OCI-LY3 (cell line): Measurements from ENCODE around the gene AP2M1.
A peak's percentile ranks its signal among the peaks of the same experiment; 100 is the strongest.

Experiments used
- H2AFZ ChIP-seq: fragments of 200-600, 300-600 bp; shearing (Covaris generic); 2 replicates; pipeline ENCODE4 v1.6.0; 2014; ENCODE audit warnings: antibody characterized with exemption, low read depth, low read length
- H3K27ac ChIP-seq: fragments of 200-600, 300-600 bp; sonication (generic); 2 replicates; pipeline ENCODE4 v1.5.1; 2014; ENCODE audit warnings: mild to moderate bottlenecking, low read length, moderate library complexity, mixed read lengths
- H3K27me3 ChIP-seq: fragments of 200-600, 300-600 bp; sonication (generic); 2 replicates; pipeline ENCODE4 v1.6.1; 2014; ENCODE audit warnings: low read depth, low read length, mixed read lengths
- H3K36me3 ChIP-seq: fragments of 200-600, 300-600 bp; sonication (generic); replicated peaks from 2 replicates; pipeline ENCODE3; 2014; ENCODE audit warnings: low read depth, low read length, mixed read lengths
- H3K4me1 ChIP-seq: fragments of 300-600, 200-600 bp; sonication (generic); 2 replicates; pipeline ENCODE4 v1.6.1; 2014; ENCODE audit warnings: low read length, mixed read lengths
- H3K4me2 ChIP-seq: fragments of 200-600, 300-600 bp; sonication (generic); 2 replicates; pipeline ENCODE4 v1.6.1; 2014; ENCODE audit warnings: low read length, mixed read lengths
- H3K4me3 ChIP-seq: fragments of 300-600, 200-600 bp; sonication (generic); 2 replicates; pipeline ENCODE4 v1.5.1; 2014; ENCODE audit warnings: antibody characterized with exemption, mild to moderate bottlenecking, low read length, moderate library complexity
- H3K79me2 ChIP-seq: fragments of 300-600, 200-600 bp; shearing (Covaris generic); 2 replicates; pipeline ENCODE4 v1.6.1; 2014; ENCODE audit warnings: mild to moderate bottlenecking, low read length, mixed read lengths
- H3K9ac ChIP-seq: fragments of 300-600, 200-600 bp; shearing (Covaris generic); 2 replicates; pipeline ENCODE4 v1.6.0; 2014; ENCODE audit warnings: mild to moderate bottlenecking, low read length, moderate library complexity
- H3K9me3 ChIP-seq: fragments of 200-600, 300-600 bp; shearing (Covaris generic); 2 replicates; pipeline ENCODE4 v1.6.1; 2014; ENCODE audit warnings: low read length, mixed read lengths; ENCODE audit not compliant: insufficient read depth
- H4K20me1 ChIP-seq: fragments of 200-600, 300-600 bp; sonication (generic); 2 replicates; pipeline ENCODE4 v1.6.1; 2016; ENCODE audit warnings: low read length, mixed read lengths; ENCODE audit not compliant: insufficient read depth
- CTCF ChIP-seq: fragments of 200-600, 300-600 bp; sonication (generic); IDR thresholded peaks from 2 replicates; pipeline ENCODE4 v1.5.1; 2014; ENCODE audit warnings: antibody characterized with exemption, low read length, low read depth
- EZH2phosphoT487 ChIP-seq: fragments of 200-600 bp; shearing (Covaris generic); IDR thresholded peaks from 2 replicates; pipeline ENCODE4 v1.6.1; 2018; ENCODE audit warnings: antibody characterized with exemption, mixed run types, low read depth

Gene AP2M1

GRCh38 chr3:184166671-184167070 is 8.0 kb upstream of the AP2M1 start:
- TF ChIP-seq CTCF (no peak), EZH2phosphoT487 (no peak)
- H3K9ac ChIP-seq = no peak overlapping the region
- H3K79me2 ChIP-seq = no peaks in the 10 kb centered on the region
- peaks cover 43% of the 10 kb centered on the region for H3K36me3 ChIP-seq
- H4K20me1 ChIP-seq = no peaks in the 10 kb centered on the region
- H3K27me3 ChIP-seq = no peaks in the 10 kb centered on the region
- H3K4me2 ChIP-seq = no peak overlapping the region
- no peaks in the 10 kb centered on the region for H3K9me3 ChIP-seq
- no peak overlapping the region for H2AFZ ChIP-seq
- H3K27ac ChIP-seq = no peak overlapping the region
- no peak overlapping the region for H3K4me3 ChIP-seq
- peaks cover 12% of the 10 kb centered on the region for H3K4me1 ChIP-seq

GRCh38 chr3:184167786-184168185 is 6.9 kb upstream of the AP2M1 start:
- TF ChIP-seq EZH2phosphoT487 (no peak), CTCF (no peak)
- Histone ChIP-seq H3K36me3 (peaks cover 49% of the 10 kb centered on the region), H3K4me3 (no peak overlapping the region), H2AFZ (no peak overlapping the region), H3K4me2 (no peak overlapping the region), H3K4me1 (peaks cover 18% of the 10 kb centered on the region), H3K9ac (no peak overlapping the region), H3K79me2 (no peaks in the 10 kb centered on the region), H4K20me1 (no peaks in the 10 kb centered on the region), H3K27me3 (no peaks in the 10 kb centered on the region), H3K27ac (no peak overlapping the region), H3K9me3 (no peaks in the 10 kb centered on the region)

GRCh38 chr3:184168363-184169120 is 6.1 kb upstream of the AP2M1 start:
- Histone ChIP-seq H3K27ac (no peak overlapping the region), H3K36me3 (peaks cover 49% of the 10 kb centered on the region), H3K4me2 (no peak overlapping the region), H3K9ac (no peak overlapping the region), H4K20me1 (no peaks in the 10 kb centered on the region), H3K9me3 (no peaks in the 10 kb centered on the region), H3K27me3 (no peaks in the 10 kb centered on the region), H3K4me1 (peaks cover 18% of the 10 kb centered on the region), H3K79me2 (no peaks in the 10 kb centered on the region), H2AFZ (no peak overlapping the region), H3K4me3 (no peak overlapping the region)
- TF ChIP-seq CTCF (no peak), EZH2phosphoT487 (no peak)

GRCh38 chr3:184169896-184170875 is 4.5 kb upstream of the AP2M1 start:
- Histone ChIP-seq H3K9ac (no peak overlapping the region), H4K20me1 (no peaks in the 10 kb centered on the region), H3K79me2 (peaks cover 4% of the 10 kb centered on the region), H3K27ac (peak overlapping the region; percentile 68; the same call in 1 of the 2 replicates), H2AFZ (no peak overlapping the region), H3K4me2 (peak overlapping the region; percentile 52; the same call in 1 of the 2 replicates), H3K27me3 (no peaks in the 10 kb centered on the region), H3K36me3 (peaks cover 37% of the 10 kb centered on the region), H3K4me1 (peaks cover 22% of the 10 kb centered on the region), H3K4me3 (no peak overlapping the region), H3K9me3 (no peaks in the 10 kb centered on the region)
- TF ChIP-seq CTCF = no peak
- TF ChIP-seq EZH2phosphoT487 = no peak
